GM12892 (cell line): ENCODE results near the gene XYLT1.
A peak's percentile ranks its signal among the peaks of the same experiment; 100 is the strongest.

Experiments
- DNase-seq: peaks from one replicate; pipeline ENCODE4 v3.0.0; 2011; ENCODE audit not compliant: insufficient read length
- FAIRE-seq: peaks from 2 replicates; lab custom pipeline; 2011; peaks lifted over from hg19 to GRCh38; lab: Jason Lieb, UNC
- POLR2A ChIP-seq: IDR thresholded peaks from 2 replicates; pipeline ENCODE4 v1.6.1; 2011; ENCODE audit warnings: low read depth, low read length, control low read depth
- POLR2AphosphoS5 ChIP-seq: IDR thresholded peaks from 2 replicates; pipeline ENCODE4 v1.6.1; 2011; ENCODE audit warnings: low read depth, low read length, control low read depth
- TAF1 ChIP-seq: IDR thresholded peaks from 2 replicates; pipeline ENCODE4 v1.6.1; 2011; ENCODE audit warnings: low read depth, mild to moderate bottlenecking, control low read depth, low read length, borderline replicate concordance

Gene XYLT1

DNA sequence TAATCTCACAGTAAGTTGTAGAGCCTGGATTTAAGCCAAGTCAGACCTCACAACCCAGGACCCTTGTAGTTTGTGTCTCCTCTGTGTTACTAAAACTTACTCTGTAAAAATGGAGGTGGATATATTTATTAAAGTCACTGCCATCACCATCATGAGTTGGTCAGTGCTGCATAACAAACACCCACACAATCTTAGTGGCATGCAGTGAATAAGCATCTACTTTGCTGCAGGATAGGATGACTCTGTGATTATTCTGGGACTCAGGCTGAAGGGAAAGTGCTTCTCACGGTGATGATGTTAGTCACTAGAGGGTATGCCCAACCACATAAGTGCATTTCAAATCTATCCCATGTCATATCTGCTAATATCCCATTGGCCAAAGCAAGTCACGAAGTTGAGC lies 398.7 kb downstream of the XYLT1 start:
- FAIRE-seq (peak; percentile 48), DNase-seq (no peak)
- TF ChIP-seq POLR2A (no peak), TAF1 (no peak), POLR2AphosphoS5 (no peak)

DNA sequence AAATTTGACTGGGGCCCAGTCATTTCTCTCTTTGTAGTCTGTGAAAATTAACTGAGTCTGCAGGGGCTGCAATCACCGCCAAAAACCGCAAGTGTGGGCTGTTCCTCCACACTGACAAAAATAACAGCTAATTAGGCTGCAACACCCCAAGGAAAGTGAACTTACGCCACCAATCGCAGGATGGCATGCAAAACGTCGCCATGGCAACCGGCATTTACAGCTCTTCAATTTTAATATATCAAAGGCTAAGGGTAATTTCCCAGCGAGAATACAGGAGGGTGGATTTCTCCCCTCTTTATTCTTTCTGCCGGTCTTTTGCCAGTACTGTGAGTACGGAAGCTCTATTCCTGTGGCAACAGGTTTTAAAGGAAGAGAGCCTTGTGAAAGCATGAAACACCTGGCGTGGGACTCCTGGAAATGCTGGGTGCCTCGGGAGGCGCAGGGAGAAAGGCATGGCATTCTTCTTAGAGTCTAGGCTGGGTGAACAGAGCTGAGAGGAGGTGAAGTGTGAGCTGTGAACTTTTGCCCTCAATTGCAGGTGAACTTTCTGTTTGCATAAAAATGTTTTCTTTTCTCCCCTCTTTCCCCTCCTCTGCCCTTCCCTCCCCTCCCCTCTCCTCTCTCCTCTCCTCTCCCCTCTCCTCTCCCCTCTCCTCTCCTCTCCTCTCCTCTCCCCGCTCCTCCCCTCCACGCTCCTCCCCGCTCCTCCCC lies 399.7 kb downstream of the XYLT1 start:
- FAIRE-seq (peak; percentile 95), DNase-seq (peak; percentile 49)
- TF ChIP-seq POLR2AphosphoS5 = no peak
- no peak for TF ChIP-seq TAF1
- TF ChIP-seq POLR2A = no peak

DNA sequence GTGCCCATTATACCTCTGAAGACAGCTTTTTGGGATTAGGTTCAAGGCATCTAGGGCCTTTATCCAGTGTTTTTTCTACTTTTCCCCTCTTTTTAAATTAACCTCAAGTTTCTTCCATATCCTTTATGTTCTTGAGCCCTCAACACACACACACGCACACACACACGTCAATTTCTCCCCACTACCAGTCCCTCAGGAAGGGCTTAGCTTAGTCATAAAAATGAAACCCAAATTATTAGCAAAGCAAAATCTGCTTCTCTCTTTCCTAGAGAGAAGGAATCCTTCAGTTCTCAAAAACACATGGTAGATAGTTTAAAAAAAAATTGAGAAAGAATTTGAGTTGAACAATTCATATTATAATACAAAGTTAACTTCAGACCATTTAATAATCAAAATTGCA lies 401.1 kb downstream of the XYLT1 start:
- DNase-seq = no peak
- FAIRE-seq = no peak
- TF ChIP-seq TAF1 = no peak

DNA sequence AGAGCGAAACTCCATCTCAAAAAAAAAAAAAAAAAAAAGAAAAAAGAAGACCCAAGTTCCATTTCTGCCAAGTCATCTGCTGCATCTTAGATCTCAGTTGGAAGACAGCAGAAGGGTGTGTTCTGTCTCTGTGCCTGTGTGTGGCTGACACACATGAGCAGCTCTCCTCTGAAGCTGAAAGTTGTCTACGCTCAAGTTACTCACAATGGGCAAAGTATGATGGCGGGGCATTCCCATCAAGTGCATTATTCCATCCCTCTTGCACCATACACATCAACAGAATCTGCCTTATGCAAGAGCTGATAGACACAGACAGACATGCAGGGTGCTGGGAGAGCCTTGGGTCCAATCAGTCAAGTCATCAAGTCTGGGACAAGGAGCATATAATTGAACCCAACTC lies 402.2 kb downstream of the XYLT1 start:
- TF ChIP-seq POLR2AphosphoS5 (no peak), TAF1 (no peak), POLR2A (no peak)
- FAIRE-seq (peak; percentile 79), DNase-seq (no peak)

DNA sequence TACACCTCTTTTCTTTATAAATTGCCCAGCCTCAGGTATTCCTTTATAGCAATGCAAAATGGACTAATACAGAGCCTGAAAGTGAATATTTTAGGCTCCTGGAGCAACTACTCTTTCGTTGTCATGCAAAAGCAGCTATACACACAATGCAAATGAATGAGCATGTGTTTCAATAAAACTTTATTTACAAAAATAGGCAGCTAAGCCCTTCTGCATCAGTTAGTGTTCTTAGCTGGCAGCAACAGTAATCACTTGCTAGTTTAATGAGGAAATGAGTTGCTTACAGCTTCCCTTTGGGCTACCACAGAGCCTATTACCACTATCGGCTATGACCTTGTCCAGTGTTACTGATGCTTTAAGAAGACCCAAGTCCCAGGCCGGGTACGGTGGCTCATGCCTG lies 402.9 kb downstream of the XYLT1 start:
- TF ChIP-seq POLR2A = no peak
- no peak for TF ChIP-seq TAF1
- TF ChIP-seq POLR2AphosphoS5 = no peak
- FAIRE-seq = no peak
- no peak for DNase-seq

DNA sequence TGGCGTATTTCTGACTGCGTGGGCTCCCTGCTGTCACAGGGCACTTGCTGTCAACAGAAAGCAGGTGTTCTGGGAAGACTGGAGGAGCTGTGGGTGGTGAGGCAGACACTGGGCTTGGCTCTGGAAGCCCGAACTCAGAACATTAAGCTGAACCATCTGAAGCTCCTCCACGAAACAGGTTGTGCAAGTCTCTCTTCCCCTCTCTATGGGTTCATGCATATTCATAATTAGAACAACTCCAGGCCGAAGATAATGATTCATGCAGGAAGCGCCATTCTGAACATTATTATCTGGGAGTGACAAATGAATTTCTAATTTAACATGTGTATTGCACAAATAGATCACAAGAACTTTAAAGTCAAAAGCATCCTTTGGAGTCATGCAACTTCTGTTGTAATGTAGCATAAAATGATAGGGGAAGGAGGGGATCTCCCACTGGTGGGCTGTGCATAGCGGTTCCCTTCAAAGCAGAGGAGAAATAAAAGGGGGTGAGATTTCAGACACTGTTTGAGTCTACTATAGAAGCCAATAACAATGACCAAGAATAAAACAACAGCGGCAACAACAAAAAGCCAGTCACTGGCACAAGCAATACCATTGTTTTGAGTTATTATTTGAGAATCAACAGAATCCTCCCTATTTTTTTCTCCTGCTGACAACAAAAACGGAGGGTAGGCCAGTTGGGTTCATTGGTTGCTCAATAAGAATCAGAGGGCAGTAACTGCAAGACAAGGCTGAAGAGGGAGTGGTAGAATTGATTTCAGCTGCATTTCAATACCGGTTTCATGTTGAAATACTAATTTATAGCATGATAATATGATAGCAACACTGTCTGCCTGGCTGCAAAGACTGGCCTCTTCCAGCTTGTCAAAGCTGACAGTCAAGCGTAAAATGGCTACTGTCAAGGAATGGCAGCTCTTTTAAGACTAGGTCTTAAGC lies 407.3 kb downstream of the XYLT1 start:
- DNase-seq (no peak), FAIRE-seq (no peak)
- TF ChIP-seq POLR2AphosphoS5 (no peak), POLR2A (no peak), TAF1 (no peak)

DNA sequence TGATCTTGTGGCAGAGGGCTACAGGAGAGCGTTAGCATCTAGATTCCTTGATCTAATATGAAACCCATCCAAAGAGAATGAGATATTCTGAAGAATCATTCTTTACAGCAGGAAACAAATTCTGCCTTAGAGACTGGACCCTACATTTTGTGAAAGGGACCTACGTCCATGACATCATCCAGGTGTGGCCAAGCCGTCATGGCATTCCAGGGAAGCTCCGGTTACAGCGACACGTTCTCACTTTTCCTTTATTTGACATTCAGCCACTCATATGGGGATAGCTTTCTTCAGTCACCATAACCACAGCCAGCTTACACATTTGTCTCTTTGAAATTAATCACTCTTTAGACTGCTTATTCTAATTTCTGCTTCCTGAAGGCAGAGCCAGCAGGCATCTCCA lies 408.1 kb downstream of the XYLT1 start:
- FAIRE-seq = no peak
- DNase-seq = no peak
- TF ChIP-seq TAF1 (no peak), POLR2A (no peak)

DNA sequence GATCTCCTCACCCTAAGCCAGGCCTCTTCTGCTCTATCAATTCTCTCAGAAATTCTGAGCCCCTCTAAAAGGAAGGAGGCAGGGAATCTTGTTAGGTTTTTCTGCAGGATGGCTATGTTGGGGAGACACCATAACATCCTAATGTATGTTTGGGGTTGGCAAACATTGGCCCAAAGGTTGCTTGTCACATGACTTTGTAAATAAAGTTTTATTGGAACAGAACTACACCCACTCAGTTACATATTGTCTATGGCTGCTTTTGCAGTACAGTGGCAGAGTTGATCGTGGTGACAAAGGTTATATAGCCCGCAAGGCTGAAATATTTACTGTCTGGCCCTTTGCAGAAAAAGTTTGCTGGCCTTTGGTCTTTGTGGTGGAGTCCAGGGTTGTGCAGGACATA lies 409.4 kb downstream of the XYLT1 start:
- no peak for TF ChIP-seq POLR2A
- FAIRE-seq (no peak), DNase-seq (no peak)

DNA sequence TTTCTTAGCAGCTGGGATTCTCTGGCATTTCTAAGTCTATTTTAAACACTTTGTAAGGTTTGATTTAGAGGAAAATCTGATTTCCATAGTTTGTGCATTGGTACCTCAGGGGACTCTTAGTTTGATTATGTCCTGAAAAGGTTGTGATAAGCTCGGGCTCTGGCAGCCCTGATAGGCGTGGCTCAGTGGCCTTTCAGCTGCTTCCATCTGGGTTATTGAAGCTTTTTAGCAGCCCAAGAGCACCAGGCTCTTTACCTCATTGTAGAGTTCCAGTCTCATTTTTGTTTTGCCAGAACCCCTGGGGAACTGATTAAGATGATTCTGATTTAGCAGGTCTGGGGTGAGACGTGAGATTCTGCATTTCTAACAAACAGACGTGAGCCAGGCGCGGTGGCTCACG lies 412.3 kb downstream of the XYLT1 start:
- FAIRE-seq (no peak), DNase-seq (no peak)
- TF ChIP-seq POLR2A = no peak
- no peak for TF ChIP-seq TAF1
- no peak for TF ChIP-seq POLR2AphosphoS5

DNA sequence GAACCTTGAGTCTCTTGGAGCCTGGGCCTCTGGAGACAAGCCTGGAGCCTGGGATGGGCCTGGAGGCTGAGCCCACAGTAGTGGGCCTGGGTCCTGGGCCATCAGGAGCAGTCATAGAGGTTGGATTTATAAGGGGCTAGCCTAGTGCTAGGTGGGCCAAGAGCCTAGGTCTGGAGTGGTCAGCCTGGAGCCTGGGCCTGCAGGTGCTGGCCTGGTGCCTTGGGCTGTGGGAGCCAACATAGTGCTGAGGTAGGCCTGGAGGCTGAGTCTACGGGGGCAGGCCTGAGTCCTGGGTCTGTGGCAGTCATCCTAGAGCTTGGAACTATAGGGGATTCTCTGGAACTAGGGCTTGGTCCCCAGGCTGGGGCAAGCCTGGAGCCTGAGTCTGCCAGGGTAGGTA lies 414.1 kb downstream of the XYLT1 start:
- FAIRE-seq (no peak), DNase-seq (no peak)
- TF ChIP-seq POLR2A = no peak
- TF ChIP-seq TAF1 = no peak
- TF ChIP-seq POLR2AphosphoS5 = no peak

DNA sequence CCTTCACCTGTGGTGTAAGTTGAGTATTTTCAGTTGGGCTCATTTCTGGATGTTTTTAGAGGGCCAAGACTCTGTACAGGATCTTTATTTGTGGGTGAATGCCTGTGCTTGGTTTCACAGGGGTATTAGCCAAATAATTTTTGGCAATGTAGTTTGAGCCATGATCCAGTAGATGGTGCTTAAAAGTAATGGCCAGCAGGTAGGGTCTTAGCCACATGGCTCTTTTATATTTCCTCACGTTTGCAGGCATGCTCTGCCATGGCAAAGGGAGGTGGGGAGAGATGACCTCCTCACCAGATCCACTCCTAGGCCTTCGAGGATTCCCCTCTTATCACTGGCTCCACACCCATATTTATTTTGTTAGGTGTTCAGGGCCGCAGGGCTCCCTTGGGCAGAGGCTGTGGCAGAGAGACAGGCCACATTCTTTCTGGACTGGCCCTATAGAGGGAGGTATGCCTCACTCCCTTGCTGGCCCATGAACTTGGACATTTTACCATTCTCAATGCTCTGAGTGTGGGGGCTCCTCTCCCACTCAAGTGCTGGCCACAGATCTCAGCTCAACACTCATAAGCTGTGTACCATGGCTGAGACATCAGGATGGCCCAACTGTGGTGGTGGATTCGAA lies 417.1 kb downstream of the XYLT1 start:
- no peak for FAIRE-seq
- TF ChIP-seq POLR2A (no peak), TAF1 (no peak), POLR2AphosphoS5 (no peak)

More for the DNA sequence above, 417.1 kb downstream of the XYLT1 start:
- DNase-seq = no peak
